Measurements from ENCODE around the gene SRGAP1.

GRCh38 chr12:63919756-63920155, 75.3 kb downstream of the SRGAP1 start:
- TF ChIP-seq GATA2 (IDR thresholded peaks at IDR 0.05; ENCODE audit: low read depth, low read length) (no peak), GATA3 (IDR thresholded peaks at IDR 0.05; ENCODE audit: low read depth, low read length) (no peak)

Data from SH-SY5Y (cell line).